Glutamatergic neuron (in vitro differentiated cells): ENCODE measurements around the gene SETD1B. TPM values are rescaled to one million over a fixed set of nuclear protein-coding genes. Genes with fewer than 3 reads are reported as not detected.
"Not testable (repeated sequence)": the region's sequence is repeated elsewhere in the genome, so short reads cannot be mapped to it uniquely, and the experiment has no call there.

Experiments used
- DNase-seq: peaks from one replicate; pipeline ENCODE4 v3.0.0; 2022
- H3K27ac Mint-ChIP-seq: one replicate; pipeline ENCODE4 v1.8.0; 2020; ENCODE audit warnings: mild to moderate bottlenecking, mixed read lengths, inconsistent platforms; ENCODE audit not compliant: unreplicated experiment
- H3K27me3 Mint-ChIP-seq: one replicate; pipeline ENCODE4 v1.8.0; 2020; ENCODE audit warnings: mild to moderate bottlenecking, moderate library complexity, mixed read lengths, inconsistent platforms; ENCODE audit not compliant: unreplicated experiment
- H3K36me3 Mint-ChIP-seq: one replicate; pipeline ENCODE4 v1.8.0; 2020; ENCODE audit warnings: mild to moderate bottlenecking, mixed read lengths, inconsistent platforms; ENCODE audit not compliant: unreplicated experiment
- H3K4me1 Mint-ChIP-seq: one replicate; pipeline ENCODE4 v1.8.0; 2020; ENCODE audit warnings: mild to moderate bottlenecking, low read depth, mixed read lengths, inconsistent platforms; ENCODE audit not compliant: unreplicated experiment
- H3K4me3 Mint-ChIP-seq: one replicate; pipeline ENCODE4 v1.8.0; 2020; ENCODE audit warnings: mild to moderate bottlenecking, mixed read lengths, inconsistent platforms; ENCODE audit not compliant: unreplicated experiment
- H3K9me3 Mint-ChIP-seq: one replicate; pipeline ENCODE4 v1.8.0; 2020; ENCODE audit warnings: mild to moderate bottlenecking, moderate library complexity, mixed read lengths, inconsistent platforms; ENCODE audit not compliant: unreplicated experiment
- total RNA-seq: library from RNA; stranded (reverse); fragmentation: NEBNext Ultra II Directional; extraction: Animal tissue kit (Norgen Biotek cat#: 25700); gene quantifications from one replicate; pipeline ENCODE4 v1.2.1, GENCODE V29; 2021; ENCODE audit not compliant: unreplicated experiment
- TF ChIP-seq, protein P1 (sequence below): fragments of 200-600 bp; sonication (generic); IDR thresholded peaks from one replicate; pipeline ENCODE4 v1.5.0; 2021; ENCODE audit not compliant: partially characterized antibody, unreplicated experiment

SETD1B gene
- total RNA-seq, 1 donor from 2014 or later: 35.0 TPM

- H3K4me3 Mint-ChIP-seq: no peak overlapping the region
- no peak for DNase-seq
- no peaks in the 10 kb centered on the region for H3K36me3 Mint-ChIP-seq
- TF ChIP-seq, protein P1, sequence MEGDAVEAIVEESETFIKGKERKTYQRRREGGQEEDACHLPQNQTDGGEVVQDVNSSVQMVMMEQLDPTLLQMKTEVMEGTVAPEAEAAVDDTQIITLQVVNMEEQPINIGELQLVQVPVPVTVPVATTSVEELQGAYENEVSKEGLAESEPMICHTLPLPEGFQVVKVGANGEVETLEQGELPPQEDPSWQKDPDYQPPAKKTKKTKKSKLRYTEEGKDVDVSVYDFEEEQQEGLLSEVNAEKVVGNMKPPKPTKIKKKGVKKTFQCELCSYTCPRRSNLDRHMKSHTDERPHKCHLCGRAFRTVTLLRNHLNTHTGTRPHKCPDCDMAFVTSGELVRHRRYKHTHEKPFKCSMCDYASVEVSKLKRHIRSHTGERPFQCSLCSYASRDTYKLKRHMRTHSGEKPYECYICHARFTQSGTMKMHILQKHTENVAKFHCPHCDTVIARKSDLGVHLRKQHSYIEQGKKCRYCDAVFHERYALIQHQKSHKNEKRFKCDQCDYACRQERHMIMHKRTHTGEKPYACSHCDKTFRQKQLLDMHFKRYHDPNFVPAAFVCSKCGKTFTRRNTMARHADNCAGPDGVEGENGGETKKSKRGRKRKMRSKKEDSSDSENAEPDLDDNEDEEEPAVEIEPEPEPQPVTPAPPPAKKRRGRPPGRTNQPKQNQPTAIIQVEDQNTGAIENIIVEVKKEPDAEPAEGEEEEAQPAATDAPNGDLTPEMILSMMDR: no peak
- H3K9me3 Mint-ChIP-seq: peaks cover 16% of the 10 kb centered on the region
- peak overlapping the region; percentile 28 for H3K27ac Mint-ChIP-seq
- peaks cover 6% of the 10 kb centered on the region for H3K4me1 Mint-ChIP-seq
- peaks cover 14% of the 10 kb centered on the region for H3K27me3 Mint-ChIP-seq
Observed at GRCh38 chr12:121789233-121789781, 14.5 kb upstream of the SETD1B start.

DNA sequence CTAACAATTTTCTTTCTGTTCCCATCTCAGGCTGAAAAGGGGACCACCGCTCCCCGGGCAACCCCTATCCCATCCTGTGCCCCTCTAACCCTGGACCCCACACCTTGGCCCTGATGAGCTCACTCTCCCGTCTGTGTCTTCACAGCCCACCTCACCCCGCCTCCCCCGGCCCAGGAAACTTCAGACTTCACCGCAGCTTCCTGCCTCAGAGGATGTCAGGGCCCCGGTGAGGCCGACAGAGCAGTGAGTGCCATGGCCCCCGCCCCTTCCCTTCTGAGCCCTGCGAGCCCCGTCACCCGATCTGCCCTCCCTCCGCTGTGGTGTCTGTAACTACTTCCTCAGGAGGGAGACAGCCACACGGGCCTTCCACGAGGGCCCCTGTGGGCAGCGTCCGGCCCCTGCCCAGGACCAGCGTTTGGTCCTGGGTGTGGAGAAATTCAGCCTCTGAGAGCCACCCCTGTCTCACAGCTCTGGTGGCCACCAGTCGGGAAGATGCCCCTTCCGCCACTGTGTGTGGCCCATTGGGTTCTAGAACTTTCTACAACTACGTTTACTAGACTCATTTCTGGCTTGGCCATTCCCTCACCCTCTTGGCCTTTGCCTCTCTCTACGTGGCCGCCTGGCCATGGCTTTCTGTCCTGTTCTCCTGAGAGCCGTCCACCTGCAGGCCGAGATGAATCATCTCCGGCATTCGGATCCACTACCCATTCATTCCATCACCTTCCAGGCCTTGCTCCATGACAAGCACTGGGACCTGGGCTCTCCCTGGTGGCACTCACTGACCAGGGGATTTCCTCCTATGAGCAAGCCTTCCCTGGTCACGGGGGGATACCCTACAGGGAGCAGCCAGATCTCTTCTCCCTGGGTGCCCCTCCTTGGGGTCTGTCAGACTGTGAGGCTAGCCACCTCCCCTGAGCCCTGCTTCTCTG, 13.7 kb upstream of the SETD1B start:
- Mint-ChIP-seq H3K27me3 (peaks cover 18% of the 10 kb centered on the region), H3K4me3 (no peak overlapping the region), H3K36me3 (no peaks in the 10 kb centered on the region), H3K9me3 (peaks cover 19% of the 10 kb centered on the region), H3K27ac (peak overlapping the region; percentile 28), H3K4me1 (peaks cover 9% of the 10 kb centered on the region)
- DNase-seq: no peak
- TF ChIP-seq, protein P1: no peak

GRCh38 chr12:121790785-121791184, 13.0 kb upstream of the SETD1B start:
- Mint-ChIP-seq H3K9me3 (peaks cover 21% of the 10 kb centered on the region), H3K27me3 (peaks cover 21% of the 10 kb centered on the region), H3K4me1 (peaks cover 12% of the 10 kb centered on the region)
- not testable (repeated sequence) for H3K36me3 Mint-ChIP-seq, DNase-seq, H3K27ac Mint-ChIP-seq, H3K4me3 Mint-ChIP-seq

DNA sequence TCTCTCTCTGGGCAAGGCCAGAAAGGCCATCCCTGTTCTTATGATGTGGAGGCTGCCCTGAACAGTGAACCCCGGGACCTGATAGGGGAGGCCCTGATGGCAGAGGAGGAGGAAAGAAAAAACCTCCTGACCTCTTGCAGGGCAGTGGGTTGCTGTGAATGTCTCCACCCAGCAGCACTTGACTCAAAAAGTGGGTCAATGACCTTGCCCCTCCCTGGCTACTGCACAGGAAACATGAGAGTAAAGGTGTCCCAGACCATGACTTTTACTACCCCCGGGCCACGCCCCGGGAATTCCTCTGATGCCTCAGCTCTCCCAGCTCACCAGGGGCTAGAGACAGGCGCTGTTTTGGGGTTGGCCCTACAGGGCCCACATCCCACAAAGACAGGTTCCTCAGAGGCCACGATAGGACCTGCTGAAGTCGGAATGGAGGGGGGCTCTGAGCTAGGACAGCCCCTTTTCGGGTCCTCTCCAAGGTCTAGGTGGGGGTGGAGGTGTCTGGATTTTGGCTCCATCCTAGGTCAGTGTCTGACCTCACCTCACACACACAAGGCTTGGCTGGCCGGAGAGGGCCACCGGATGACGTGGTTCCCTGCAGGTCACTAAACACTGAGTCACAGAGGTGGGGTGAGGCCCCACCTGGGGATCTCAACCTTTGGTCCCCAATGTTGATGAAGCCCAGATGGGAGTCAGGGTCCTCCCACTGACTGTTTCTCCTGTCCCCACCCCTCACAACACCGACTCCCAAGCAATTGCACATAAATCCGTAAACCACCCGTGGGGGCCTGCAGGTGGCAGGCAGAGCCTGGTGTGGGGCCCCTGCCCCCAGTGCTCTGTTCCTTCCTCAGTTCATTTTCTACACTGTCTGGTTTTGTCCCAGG, 11.9 kb upstream of the SETD1B start:
- no peak for DNase-seq
- H3K36me3 Mint-ChIP-seq: no peaks in the 10 kb centered on the region
- H3K4me3 Mint-ChIP-seq: peak overlapping the region; percentile 76
- TF ChIP-seq, protein P1: no peak
- peaks cover 12% of the 10 kb centered on the region for H3K4me1 Mint-ChIP-seq
- peaks cover 22% of the 10 kb centered on the region for H3K27me3 Mint-ChIP-seq
- H3K9me3 Mint-ChIP-seq: peaks cover 17% of the 10 kb centered on the region
- H3K27ac Mint-ChIP-seq: no peak overlapping the region
